Peyer's patch (tissue), 4 donors: ENCODE data around the gene SPRR5.

Experiments used
- CTCF ChIP-seq, 6 experiments: fragments of 450-650 bp in 4 of 6; fragments of 200-600 bp in 2 of 6; sonication (generic) in 1 of 6; IDR thresholded peaks; one replicate each; pipeline ENCODE4 v1.5.1; 2017 to 2019; ENCODE audit warnings: antibody characterized with exemption in 6 of 6, mild to moderate bottlenecking in 3 of 6, moderate library complexity in 1 of 6
- POLR2A ChIP-seq, 2 donors: fragments of 450-650 bp; IDR thresholded peaks; one replicate each; pipeline ENCODE4 v1.5.1; 2017; ENCODE audit warnings: antibody characterized with exemption in 2 of 2, mild to moderate bottlenecking in 2 of 2, moderate library complexity in 2 of 2

- TF ChIP-seq CTCF (IDR thresholded peaks at IDR 0.05) = no peak
- no peak for TF ChIP-seq POLR2A (IDR thresholded peaks at IDR 0.05)
Observed at GRCh38 chr1:152899027-152899426, 48.0 kb upstream of the SPRR5 start.
